HEK293 (cell line): ENCODE data around the gene ZNF275.

ENCODE experiments used
- CTCF ChIP-seq: fragments of 450-650 bp; formaldehyde crosslinking; IDR thresholded peaks from 2 replicates; pipeline ENCODE4 v1.5.1; 2016; ENCODE audit warnings: missing biosample characterization, missing genetic modification characterization
- HOXA7 ChIP-seq: sonication (generic); formaldehyde crosslinking; IDR thresholded peaks from 2 replicates; pipeline ENCODE4 v1.8.1; 2022; ENCODE audit warnings: missing genetic modification reagents, borderline replicate concordance
- KLF16 ChIP-seq: fragments of 450-650 bp; formaldehyde crosslinking; IDR thresholded peaks from 2 replicates; pipeline ENCODE4 v1.5.1; 2017; ENCODE audit warnings: missing biosample characterization, missing genetic modification characterization
- KLF9 ChIP-seq: fragments of 450-650 bp; formaldehyde crosslinking; IDR thresholded peaks from 2 replicates; pipeline ENCODE4 v1.5.1; 2016; ENCODE audit warnings: missing biosample characterization, missing genetic modification characterization, low read depth
- MEIS1 ChIP-seq: sonication (generic); formaldehyde crosslinking; IDR thresholded peaks from 2 replicates; pipeline ENCODE4 v1.8.1; 2022; ENCODE audit warnings: missing genetic modification reagents, mild to moderate bottlenecking, borderline replicate concordance
- PATZ1 ChIP-seq: fragments of 450-650 bp; formaldehyde crosslinking; IDR thresholded peaks from 2 replicates; pipeline ENCODE4 v1.5.1; 2016; ENCODE audit warnings: missing biosample characterization, missing genetic modification characterization
- ZBTB20 ChIP-seq: fragments of 450-650 bp; formaldehyde crosslinking; IDR thresholded peaks from 2 replicates; pipeline ENCODE4 v1.5.1; 2016; ENCODE audit warnings: missing biosample characterization, missing genetic modification characterization
- ZFP41 ChIP-seq: fragments of 450-650 bp; formaldehyde crosslinking; IDR thresholded peaks from 2 replicates; pipeline ENCODE4 v1.5.1; 2016; ENCODE audit warnings: missing biosample characterization, missing genetic modification characterization, borderline replicate concordance
- TF ChIP-seq, protein P1 (sequence below): IDR thresholded peaks from 2 replicates; pipeline ENCODE4 v1.6.1; 2011; ENCODE audit warnings: mild to moderate bottlenecking, low read depth, low read length, borderline replicate concordance

DNA sequence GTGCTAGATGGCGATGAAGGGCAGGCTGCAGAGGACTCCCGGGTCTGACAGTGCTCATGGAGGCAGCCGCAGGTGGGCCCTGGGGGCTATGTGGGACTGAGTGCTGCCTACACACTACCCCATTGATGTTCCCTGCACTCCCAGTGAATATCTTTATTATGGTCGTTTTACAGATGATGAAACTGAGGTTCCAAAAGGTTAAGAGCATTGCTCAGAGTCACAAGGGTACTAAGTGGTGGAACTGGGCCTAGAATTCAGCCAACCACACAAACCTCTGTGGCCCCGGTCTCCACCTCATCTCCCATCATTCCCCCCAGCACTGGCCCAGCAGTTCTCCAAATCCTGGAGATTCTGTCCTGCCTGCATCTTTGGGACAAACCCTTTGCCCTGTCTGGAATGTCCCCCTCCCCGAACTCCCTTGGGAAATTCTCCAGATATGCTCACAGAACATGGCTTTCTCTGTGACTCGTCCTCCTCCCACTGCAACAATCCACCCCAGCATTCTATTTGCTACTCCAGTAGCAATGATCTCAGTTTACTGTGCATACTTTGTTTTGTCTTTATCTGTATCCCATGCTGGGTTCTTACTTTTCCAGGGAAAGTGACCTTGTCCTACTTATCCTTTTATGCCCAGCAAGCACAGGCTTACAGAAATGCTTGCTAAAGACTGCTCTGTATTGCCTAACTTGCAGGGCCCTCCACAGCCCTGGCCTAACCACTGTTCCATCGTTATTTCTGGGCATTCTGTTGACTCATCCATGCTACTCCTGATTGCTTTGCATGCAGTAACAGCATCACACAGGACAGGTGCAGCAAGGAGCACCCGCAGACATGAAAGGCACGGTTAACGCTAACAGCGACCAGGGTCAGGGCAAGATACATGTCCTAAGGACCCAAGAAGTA, 26.4 kb upstream of the ZNF275 start:
- no peak for TF ChIP-seq KLF9
- TF ChIP-seq CTCF (tag by site-specific recombination): no peak
- no peak for TF ChIP-seq MEIS1 (CRISPR knock-in tag)
- TF ChIP-seq HOXA7: no peak
- TF ChIP-seq, protein P1, sequence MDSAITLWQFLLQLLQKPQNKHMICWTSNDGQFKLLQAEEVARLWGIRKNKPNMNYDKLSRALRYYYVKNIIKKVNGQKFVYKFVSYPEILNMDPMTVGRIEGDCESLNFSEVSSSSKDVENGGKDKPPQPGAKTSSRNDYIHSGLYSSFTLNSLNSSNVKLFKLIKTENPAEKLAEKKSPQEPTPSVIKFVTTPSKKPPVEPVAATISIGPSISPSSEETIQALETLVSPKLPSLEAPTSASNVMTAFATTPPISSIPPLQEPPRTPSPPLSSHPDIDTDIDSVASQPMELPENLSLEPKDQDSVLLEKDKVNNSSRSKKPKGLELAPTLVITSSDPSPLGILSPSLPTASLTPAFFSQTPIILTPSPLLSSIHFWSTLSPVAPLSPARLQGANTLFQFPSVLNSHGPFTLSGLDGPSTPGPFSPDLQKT: no peak
- no peak for TF ChIP-seq PATZ1
- no peak for TF ChIP-seq ZBTB20 (tag by site-specific recombination)
- no peak for TF ChIP-seq KLF16 (tag by site-specific recombination)
- TF ChIP-seq ZFP41 (tag by site-specific recombination): no peak
